Ascending aorta (tissue), 2 donors: ENCODE data around the gene LRRC10B. TPM values are rescaled to one million over a fixed set of nuclear protein-coding genes. Genes with fewer than 3 reads are reported as not detected.

Source experiments
- DNase-seq, 2 donors: peaks; one replicate each; pipeline ENCODE4 v3.0.0-alpha.2; 2019; ENCODE audit warnings: low spot score in 2 of 2
- H3K27ac ChIP-seq, 2 donors: fragments of 200-600 bp; sonication (generic); one replicate each; pipeline ENCODE4 v1.5.1; 2016 to 2017; ENCODE audit warnings: mild to moderate bottlenecking in 1 of 2
- H3K27me3 ChIP-seq: fragments of 200-600 bp; sonication (generic); one replicate; pipeline ENCODE4 v1.5.1; 2017
- H3K36me3 ChIP-seq, 2 donors: fragments of 200-600 bp; sonication (generic); one replicate each; pipeline ENCODE4 v1.5.1; 2016
- H3K4me1 ChIP-seq, 2 donors: fragments of 200-600 bp; sonication (generic); one replicate each; pipeline ENCODE4 v1.5.1; 2016 to 2017; ENCODE audit warnings: mild to moderate bottlenecking in 1 of 2
- H3K4me3 ChIP-seq, 2 donors: fragments of 200-600 bp; sonication (generic); one replicate each; pipeline ENCODE4 v1.5.1; 2016 to 2017; ENCODE audit warnings: mild to moderate bottlenecking in 1 of 2
- H3K9me3 ChIP-seq, 2 donors: fragments of 200-600 bp; sonication (generic); one replicate each; pipeline ENCODE4 v1.5.1; 2016
- intact Hi-C: fragments of 100-400 bp; cut with DNase I; formaldehyde crosslinking; loops from one replicate; pipeline ENCODE4 v1.15.1; 2023
- total RNA-seq: library from RNA; depleted of rRNA; stranded (reverse); fragments of >200 nt; gene quantifications from one replicate; pipeline ENCODE4 v1.1.0, GENCODE V29; 2016
- TF ChIP-seq, protein P1 (sequence below), 3 experiments: fragments of 200-600 bp in 2 of 3; fragments of 450-650 bp in 1 of 3; sonication (generic) in 2 of 3; IDR thresholded peaks; one replicate each; pipeline ENCODE4 v1.5.1; 2016 to 2019; ENCODE audit warnings: antibody characterized with exemption in 3 of 3, mild to moderate bottlenecking in 1 of 3, moderate library complexity in 1 of 3

The LRRC10B gene
- total RNA-seq, 1 donor from 2014 or later = 0.85 TPM

DNA sequence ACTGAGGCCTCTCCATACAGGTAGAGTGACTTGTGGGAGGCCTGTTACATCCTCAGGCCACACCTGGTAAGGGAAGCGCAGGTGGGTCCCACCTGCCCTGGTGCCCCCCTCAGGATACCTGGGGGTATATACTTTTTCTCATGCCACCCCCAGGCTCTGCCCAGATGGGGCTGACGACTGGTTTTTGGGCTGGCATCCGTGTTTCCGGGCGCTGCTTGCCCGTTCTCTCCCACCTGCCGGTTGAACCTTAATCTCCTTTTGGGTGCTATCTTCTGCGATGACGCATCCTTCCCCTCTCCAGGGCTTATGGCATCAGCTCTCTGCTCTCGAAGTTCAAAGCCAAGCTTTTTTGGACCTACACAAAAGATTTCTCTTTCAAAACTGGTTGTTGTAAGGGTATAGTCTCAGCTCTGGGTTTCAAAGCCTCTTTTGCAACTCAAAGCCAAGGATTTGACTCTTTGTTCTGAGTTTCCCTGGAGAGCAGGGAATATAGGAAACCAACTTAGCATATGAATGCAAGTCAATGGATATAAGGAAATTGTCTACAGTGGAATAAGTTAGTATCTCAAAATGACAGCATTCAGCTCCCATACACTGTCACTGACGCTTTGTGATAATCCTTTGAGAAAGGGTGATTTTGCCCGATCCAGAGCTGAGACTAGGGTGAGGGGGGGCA is 8.6 kb upstream of the LRRC10B start:
- no peaks in the 10 kb centered on the region for H3K27me3 ChIP-seq
- intact Hi-C loops = no loop called here
- H3K4me1 ChIP-seq = no peaks in the 10 kb centered on the region
- TF ChIP-seq, protein P1, sequence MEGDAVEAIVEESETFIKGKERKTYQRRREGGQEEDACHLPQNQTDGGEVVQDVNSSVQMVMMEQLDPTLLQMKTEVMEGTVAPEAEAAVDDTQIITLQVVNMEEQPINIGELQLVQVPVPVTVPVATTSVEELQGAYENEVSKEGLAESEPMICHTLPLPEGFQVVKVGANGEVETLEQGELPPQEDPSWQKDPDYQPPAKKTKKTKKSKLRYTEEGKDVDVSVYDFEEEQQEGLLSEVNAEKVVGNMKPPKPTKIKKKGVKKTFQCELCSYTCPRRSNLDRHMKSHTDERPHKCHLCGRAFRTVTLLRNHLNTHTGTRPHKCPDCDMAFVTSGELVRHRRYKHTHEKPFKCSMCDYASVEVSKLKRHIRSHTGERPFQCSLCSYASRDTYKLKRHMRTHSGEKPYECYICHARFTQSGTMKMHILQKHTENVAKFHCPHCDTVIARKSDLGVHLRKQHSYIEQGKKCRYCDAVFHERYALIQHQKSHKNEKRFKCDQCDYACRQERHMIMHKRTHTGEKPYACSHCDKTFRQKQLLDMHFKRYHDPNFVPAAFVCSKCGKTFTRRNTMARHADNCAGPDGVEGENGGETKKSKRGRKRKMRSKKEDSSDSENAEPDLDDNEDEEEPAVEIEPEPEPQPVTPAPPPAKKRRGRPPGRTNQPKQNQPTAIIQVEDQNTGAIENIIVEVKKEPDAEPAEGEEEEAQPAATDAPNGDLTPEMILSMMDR (IDR thresholded peaks at IDR 0.05) = no peak
- no peak overlapping the region for H3K4me3 ChIP-seq
- no peaks in the 10 kb centered on the region for H3K36me3 ChIP-seq
- H3K27ac ChIP-seq = no peak overlapping the region
- H3K9me3 ChIP-seq = no peaks in the 10 kb centered on the region
- no peak for DNase-seq

DNA sequence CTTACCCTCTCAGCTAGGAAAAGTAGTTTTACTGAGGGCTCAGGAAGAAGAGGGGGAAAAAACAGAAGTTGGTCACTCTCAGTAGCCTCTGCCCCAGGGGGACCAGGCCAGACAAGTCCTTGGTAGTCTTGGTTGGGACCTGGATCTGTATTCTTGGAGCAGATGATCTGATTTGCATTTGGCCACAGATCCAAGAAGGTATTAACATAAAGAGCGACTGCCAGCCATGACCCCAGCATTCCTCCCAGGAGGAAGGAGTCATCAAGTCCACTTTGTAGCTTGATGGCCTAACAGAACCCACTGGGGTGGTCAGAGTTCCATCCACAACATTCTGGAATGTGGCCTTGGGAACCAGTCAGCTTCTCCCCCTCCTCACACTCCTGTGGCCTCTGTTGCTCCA is 6.0 kb upstream of the LRRC10B start:
- no peaks in the 10 kb centered on the region for H3K4me1 ChIP-seq
- intact Hi-C loops = no loop called here
- H3K27me3 ChIP-seq = no peaks in the 10 kb centered on the region
- no peaks in the 10 kb centered on the region for H3K36me3 ChIP-seq
- no peaks in the 10 kb centered on the region for H3K9me3 ChIP-seq
- no peak overlapping the region for H3K27ac ChIP-seq
- H3K4me3 ChIP-seq = no peak overlapping the region
- TF ChIP-seq, protein P1 (IDR thresholded peaks at IDR 0.05) = no peak
- no peak for DNase-seq

DNA sequence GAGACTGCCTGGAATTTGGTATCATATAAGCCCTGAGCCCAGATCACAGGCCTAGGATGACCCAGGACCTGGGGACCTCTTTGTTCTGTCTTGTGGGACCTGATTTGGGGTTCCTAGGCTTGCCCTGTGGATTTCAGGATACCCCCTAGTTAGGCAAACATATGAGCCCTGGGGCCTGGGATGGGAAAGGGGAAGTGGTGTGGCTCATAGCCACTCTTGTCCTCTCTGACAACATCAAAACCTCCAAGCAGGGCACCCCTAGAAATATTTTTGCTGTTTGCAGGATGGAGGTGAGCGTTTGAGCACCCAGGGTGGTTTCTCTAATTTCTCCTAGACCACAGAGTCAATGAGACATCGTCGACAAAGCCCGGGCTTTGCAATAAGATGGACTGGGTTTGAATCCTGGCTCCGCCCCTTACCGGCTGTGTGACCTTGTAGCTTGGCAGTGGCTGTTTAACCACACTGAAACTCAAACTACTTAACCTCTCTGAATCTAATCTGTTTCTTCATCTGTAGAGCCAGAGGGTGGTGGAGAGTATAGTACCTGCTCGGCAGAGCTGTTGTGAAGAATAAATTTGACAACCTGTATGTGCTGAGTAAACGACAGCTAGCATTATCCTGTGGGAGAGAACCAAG is 5.3 kb upstream of the LRRC10B start:
- H3K4me3 ChIP-seq = no peak overlapping the region
- DNase-seq = no peak
- intact Hi-C loops = no loop called here
- no peaks in the 10 kb centered on the region for H3K4me1 ChIP-seq
- no peak overlapping the region for H3K27ac ChIP-seq
- TF ChIP-seq, protein P1 (IDR thresholded peaks at IDR 0.05) = no peak
- no peaks in the 10 kb centered on the region for H3K27me3 ChIP-seq
- no peaks in the 10 kb centered on the region for H3K36me3 ChIP-seq
- no peaks in the 10 kb centered on the region for H3K9me3 ChIP-seq

GRCh38 chr11:61505106-61505505 is 3.4 kb upstream of the LRRC10B start:
- no peak for DNase-seq
- TF ChIP-seq, protein P1 (IDR thresholded peaks at IDR 0.05) = no peak
- Histone ChIP-seq H3K9me3 (no peaks in the 10 kb centered on the region), H3K36me3 (no peaks in the 10 kb centered on the region), H3K4me3 (no peak overlapping the region), H3K27me3 (no peaks in the 10 kb centered on the region), H3K4me1 (peaks cover 3 to 8% of the 10 kb centered on the region in 2 donors), H3K27ac (no peak overlapping the region)
- intact Hi-C loops = no loop called here

- TF ChIP-seq, protein P1 (IDR thresholded peaks at IDR 0.05) = no peak
- Histone ChIP-seq H3K36me3 (no peaks in the 10 kb centered on the region), H3K4me3 (no peak overlapping the region), H3K9me3 (no peaks in the 10 kb centered on the region), H3K27me3 (no peaks in the 10 kb centered on the region), H3K27ac (no peak overlapping the region), H3K4me1 (peaks cover 3 to 8% of the 10 kb centered on the region in 2 donors)
- intact Hi-C loops = no loop called here
- DNase-seq = no peak
These were observed 2.9 kb upstream of the LRRC10B start for GRCh38 chr11:61505640-61506155.
